ENCODE measurements around the gene BNC2. TPM values are rescaled to one million over a fixed set of nuclear protein-coding genes. Genes with fewer than 3 reads are reported as not detected.

Gene BNC2
- total RNA-seq, 1 experiment from 2014 or later = 5.7 TPM

- ATAC-seq (no peak), DNase-seq (ENCODE audit: low read depth, low spot score) (no peak)
- Histone ChIP-seq H3K4me1 (ENCODE audit: control insufficient read depth, insufficient read depth, low read length) (no peaks in the 10 kb centered on the region), H3K36me3 (ENCODE audit: control insufficient read depth, insufficient read depth, low read length) (no peaks in the 10 kb centered on the region), H3K27me3 (ENCODE audit: control insufficient read depth, insufficient read depth, low read length) (no peaks in the 10 kb centered on the region), H3K4me3 (ENCODE audit: low read depth in 2 of 2, low read length in 2 of 2) (no peak overlapping the region), H3K27ac (ENCODE audit: low read length) (no peak overlapping the region), H3K9me3 (ENCODE audit: control insufficient read depth, insufficient read depth, low read depth, low read length) (no peaks in the 10 kb centered on the region)
- ChIA-PET CTCF (no interaction called here), POLR2A (no interaction called here)
- TF ChIP-seq CTCF (IDR thresholded peaks at IDR 0.05) (no peak), TCF7L2 (IDR thresholded peaks at IDR 0.05; ENCODE audit: low read depth, low read length) (no peak), SIN3A (IDR thresholded peaks at IDR 0.05; ENCODE audit: borderline replicate concordance, insufficient read depth, low read depth, low read length) (no peak), POLR2AphosphoS5 (IDR thresholded peaks at IDR 0.05; ENCODE audit: low read depth, low read length) (no peak), REST (IDR thresholded peaks at IDR 0.05; ENCODE audit: insufficient read depth in 1 of 2, low read depth in 2 of 2, low read length in 1 of 2) (no peak)
- in situ Hi-C loops (cut with HindIII; ENCODE audit: low pct_unique_long_range_greater_than_20kb, low sequenced_read_pairs) (no loop called here), intact Hi-C loops (cut with micrococcal nuclease; ENCODE audit: unreplicated experiment) (no loop called here)
- no TSS peak for BruUV-seq (replicated peaks)
Measured at GRCh38 chr9:16398691-16399090, 471.8 kb downstream of the BNC2 start.

GRCh38 chr9:16396389-16396788, 474.1 kb downstream of the BNC2 start:
- BruUV-seq (replicated peaks) = no TSS peak
- no peaks in the 10 kb centered on the region for H3K9me3 ChIP-seq (ENCODE audit: control insufficient read depth, insufficient read depth, low read depth, low read length)

More at GRCh38 chr9:16396389-16396788, 474.1 kb downstream of the BNC2 start:
- H3K4me3 ChIP-seq (ENCODE audit: low read depth in 2 of 2, low read length in 2 of 2) = no peak overlapping the region
- TF ChIP-seq SIN3A (IDR thresholded peaks at IDR 0.05; ENCODE audit: borderline replicate concordance, insufficient read depth, low read depth, low read length) (no peak), POLR2AphosphoS5 (IDR thresholded peaks at IDR 0.05; ENCODE audit: low read depth, low read length) (no peak), TCF7L2 (IDR thresholded peaks at IDR 0.05; ENCODE audit: low read depth, low read length) (no peak), CTCF (IDR thresholded peaks at IDR 0.05) (no peak), REST (IDR thresholded peaks at IDR 0.05; ENCODE audit: insufficient read depth in 1 of 2, low read depth in 2 of 2, low read length in 1 of 2) (no peak)
- H3K4me1 ChIP-seq (ENCODE audit: control insufficient read depth, insufficient read depth, low read length) = no peaks in the 10 kb centered on the region
- no peaks in the 10 kb centered on the region for H3K36me3 ChIP-seq (ENCODE audit: control insufficient read depth, insufficient read depth, low read length)
- H3K27ac ChIP-seq (ENCODE audit: low read length) = no peak overlapping the region
- CTCF ChIA-PET = no interaction called here
- no peak for ATAC-seq
- in situ Hi-C loops (cut with HindIII; ENCODE audit: low pct_unique_long_range_greater_than_20kb, low sequenced_read_pairs) (no loop called here), intact Hi-C loops (cut with micrococcal nuclease; ENCODE audit: unreplicated experiment) (no loop called here)
- no peaks in the 10 kb centered on the region for H3K27me3 ChIP-seq (ENCODE audit: control insufficient read depth, insufficient read depth, low read length)
- POLR2A ChIA-PET = no interaction called here
- no peak for DNase-seq (ENCODE audit: low read depth, low spot score)

All from Panc1 (cell line).